ENCODE measurements around the gene LAMA2. TPM values are rescaled to one million over a fixed set of nuclear protein-coding genes. Genes with fewer than 3 reads are reported as not detected.

Gene LAMA2
- polyA plus RNA-seq, 3 donors, result not detected

DNA sequence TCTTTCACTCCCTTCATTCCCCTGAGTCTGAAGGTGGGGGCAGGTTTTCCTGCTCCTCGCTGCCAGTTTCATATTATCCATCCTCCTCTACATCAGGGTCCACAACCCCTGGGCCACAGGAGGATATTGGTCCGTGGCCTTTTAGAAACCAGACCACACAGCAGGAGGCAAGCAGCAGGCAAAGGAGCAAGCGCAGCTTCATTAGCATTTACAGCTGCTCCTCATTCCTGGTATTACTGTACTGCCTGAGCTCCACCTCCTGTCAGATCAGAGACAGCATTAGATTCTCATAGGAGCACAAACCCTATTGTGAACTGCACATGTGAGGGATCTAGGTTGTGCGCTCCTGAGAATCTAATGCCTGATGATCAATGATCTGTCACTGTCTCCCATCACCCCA, 446.7 kb downstream of the LAMA2 start:
- Mint-ChIP-seq H3K36me3 (no peaks in the 10 kb centered on the region), H3K4me3 (no peak overlapping the region), H3K4me1 (no peaks in the 10 kb centered on the region), H3K27ac (peak overlapping the region in 1 of 7 donors; percentile 21), H3K27me3 (ENCODE audit: low read depth in 3 of 3) (peaks cover 0 to 2% (median 0%) of the 10 kb centered on the region in 3 donors), H3K9me3 (no peaks in the 10 kb centered on the region)
- Histone ChIP-seq H3K4me1 (ENCODE audit: control insufficient read depth in 1 of 2, insufficient read depth in 2 of 2, low read length in 2 of 2) (no peaks in the 10 kb centered on the region), H3K27me3 (ENCODE audit: control insufficient read depth in 2 of 2, insufficient read depth in 2 of 2, low read length in 2 of 2) (no peaks in the 10 kb centered on the region), H3K9me3 (replicated peaks in 1 of 2; ENCODE audit: control insufficient read depth in 1 of 2, insufficient read depth in 1 of 2, low read length in 2 of 2) (no peaks in the 10 kb centered on the region), H2AFZ (ENCODE audit: insufficient read depth, low read depth, low read length, poor library complexity, severe bottlenecking) (no peak overlapping the region), H3K4me3 (replicated peaks in 1 of 3; ENCODE audit: low read depth in 2 of 3, low read length in 3 of 3) (no peak overlapping the region), H4K20me1 (ENCODE audit: insufficient read depth, low read length) (no peaks in the 10 kb centered on the region), H3K4me2 (replicated peaks; ENCODE audit: extremely low read depth, low read length, poor library complexity, severe bottlenecking) (no peak overlapping the region), H3K27ac (ENCODE audit: low read depth in 1 of 2, low read length in 2 of 2) (no peak overlapping the region), H3K36me3 (replicated peaks in 1 of 2; ENCODE audit: control insufficient read depth in 1 of 2, insufficient read depth in 2 of 2, low read length in 2 of 2) (no peaks in the 10 kb centered on the region), H3K9ac (ENCODE audit: insufficient read depth, low read length, poor library complexity, severe bottlenecking) (no peak overlapping the region), H3K79me2 (ENCODE audit: insufficient read depth, low read length) (no peaks in the 10 kb centered on the region)
- 74% methylated on average over 3 of the region's 4 CpGs for WGBS (ENCODE audit: insufficient coverage)
- no peak for DNase-seq
- intact Hi-C loops (cut with micrococcal nuclease), result no loop called here
- TF ChIP-seq, protein P1, sequence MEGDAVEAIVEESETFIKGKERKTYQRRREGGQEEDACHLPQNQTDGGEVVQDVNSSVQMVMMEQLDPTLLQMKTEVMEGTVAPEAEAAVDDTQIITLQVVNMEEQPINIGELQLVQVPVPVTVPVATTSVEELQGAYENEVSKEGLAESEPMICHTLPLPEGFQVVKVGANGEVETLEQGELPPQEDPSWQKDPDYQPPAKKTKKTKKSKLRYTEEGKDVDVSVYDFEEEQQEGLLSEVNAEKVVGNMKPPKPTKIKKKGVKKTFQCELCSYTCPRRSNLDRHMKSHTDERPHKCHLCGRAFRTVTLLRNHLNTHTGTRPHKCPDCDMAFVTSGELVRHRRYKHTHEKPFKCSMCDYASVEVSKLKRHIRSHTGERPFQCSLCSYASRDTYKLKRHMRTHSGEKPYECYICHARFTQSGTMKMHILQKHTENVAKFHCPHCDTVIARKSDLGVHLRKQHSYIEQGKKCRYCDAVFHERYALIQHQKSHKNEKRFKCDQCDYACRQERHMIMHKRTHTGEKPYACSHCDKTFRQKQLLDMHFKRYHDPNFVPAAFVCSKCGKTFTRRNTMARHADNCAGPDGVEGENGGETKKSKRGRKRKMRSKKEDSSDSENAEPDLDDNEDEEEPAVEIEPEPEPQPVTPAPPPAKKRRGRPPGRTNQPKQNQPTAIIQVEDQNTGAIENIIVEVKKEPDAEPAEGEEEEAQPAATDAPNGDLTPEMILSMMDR (IDR thresholded peaks at IDR 0.05), result no peak

DNA sequence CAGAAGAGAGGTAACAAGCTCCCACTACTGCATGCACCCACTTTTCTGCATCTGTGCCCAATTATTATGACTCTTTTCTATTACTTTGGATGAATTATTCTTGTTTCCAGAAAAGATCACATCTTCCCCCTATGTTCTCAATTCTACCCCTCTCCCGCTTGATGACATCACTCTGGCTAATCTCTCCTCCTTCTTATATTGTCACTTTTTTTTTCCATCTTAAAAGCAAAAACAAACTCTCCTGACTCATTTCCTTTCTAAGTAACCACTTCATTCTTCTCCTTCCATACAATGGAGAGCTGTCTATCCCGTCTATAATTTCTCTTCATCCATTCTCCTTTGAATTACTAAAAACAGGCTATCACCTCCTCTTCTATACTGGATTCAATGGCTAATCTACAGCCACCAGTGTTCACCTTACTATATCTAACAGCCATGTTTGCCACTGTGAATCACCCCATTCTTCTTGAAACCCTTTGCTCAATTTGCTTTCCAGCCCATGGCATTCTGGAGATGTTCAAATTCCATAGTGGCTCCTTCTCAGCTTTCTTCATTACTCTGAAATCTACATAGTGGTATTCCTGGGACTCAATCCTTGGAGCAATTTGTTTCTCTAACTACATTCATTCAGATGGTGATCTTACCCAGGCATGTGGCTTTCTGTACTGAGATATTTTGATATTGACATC, 448.7 kb downstream of the LAMA2 start:
- Histone ChIP-seq H4K20me1 (ENCODE audit: insufficient read depth, low read length) (no peaks in the 10 kb centered on the region), H3K27me3 (ENCODE audit: control insufficient read depth in 2 of 2, insufficient read depth in 2 of 2, low read length in 2 of 2) (no peaks in the 10 kb centered on the region), H2AFZ (ENCODE audit: insufficient read depth, low read depth, low read length, poor library complexity, severe bottlenecking) (no peak overlapping the region), H3K9me3 (replicated peaks in 1 of 2; ENCODE audit: control insufficient read depth in 1 of 2, insufficient read depth in 1 of 2, low read length in 2 of 2) (no peaks in the 10 kb centered on the region), H3K4me2 (replicated peaks; ENCODE audit: extremely low read depth, low read length, poor library complexity, severe bottlenecking) (no peak overlapping the region), H3K4me1 (ENCODE audit: control insufficient read depth in 1 of 2, insufficient read depth in 2 of 2, low read length in 2 of 2) (no peaks in the 10 kb centered on the region), H3K79me2 (ENCODE audit: insufficient read depth, low read length) (no peaks in the 10 kb centered on the region), H3K27ac (ENCODE audit: low read depth in 1 of 2, low read length in 2 of 2) (no peak overlapping the region), H3K4me3 (replicated peaks in 1 of 3; ENCODE audit: low read depth in 2 of 3, low read length in 3 of 3) (no peak overlapping the region), H3K9ac (ENCODE audit: insufficient read depth, low read length, poor library complexity, severe bottlenecking) (no peak overlapping the region), H3K36me3 (replicated peaks in 1 of 2; ENCODE audit: control insufficient read depth in 1 of 2, insufficient read depth in 2 of 2, low read length in 2 of 2) (no peaks in the 10 kb centered on the region)
- intact Hi-C loops (cut with micrococcal nuclease), result no loop called here
- Mint-ChIP-seq H3K9me3 (no peaks in the 10 kb centered on the region), H3K27me3 (ENCODE audit: low read depth in 3 of 3) (peaks cover 0 to 2% (median 0%) of the 10 kb centered on the region in 3 donors), H3K27ac (no peak overlapping the region), H3K4me1 (no peaks in the 10 kb centered on the region), H3K4me3 (no peak overlapping the region), H3K36me3 (no peaks in the 10 kb centered on the region)
- WGBS (ENCODE audit: insufficient coverage), result 72% methylated on average over 2 of the region's 2 CpGs
- DNase-seq, result no peak
- TF ChIP-seq, protein P1 (IDR thresholded peaks at IDR 0.05), result no peak
